ENCODE data around the gene MSANTD3.

Gene MSANTD3

GRCh38 chr9:100473276-100474081 is 46.5 kb downstream of the MSANTD3 start:
- H3K4me3 ChIP-seq (ENCODE audit: low read depth, low read length), result peak overlapping the region; percentile 67
- DNase-seq (ENCODE audit: low read depth), result peak; percentile 31
- no peak for TF ChIP-seq CTCF (conservative IDR thresholded peaks at IDR 0.05; ENCODE audit: low read depth, low read length)

GRCh38 chr9:100474082-100474923 is 47.4 kb downstream of the MSANTD3 start:
- no peak for TF ChIP-seq CTCF (conservative IDR thresholded peaks at IDR 0.05; ENCODE audit: low read depth, low read length)

GRCh38 chr9:100474924-100475276 is 48.0 kb downstream of the MSANTD3 start:
- no peak for DNase-seq (ENCODE audit: low read depth)
- H3K4me3 ChIP-seq (ENCODE audit: low read depth, low read length), result no peak overlapping the region
- TF ChIP-seq CTCF (conservative IDR thresholded peaks at IDR 0.05; ENCODE audit: low read depth, low read length), result no peak

More at GRCh38 chr9:100474082-100474923, 47.4 kb downstream of the MSANTD3 start:
- no peak for DNase-seq (ENCODE audit: low read depth)
- H3K4me3 ChIP-seq (ENCODE audit: low read depth, low read length), result peak overlapping the region; percentile 67

GRCh38 chr9:100477241-100477640 is 50.3 kb downstream of the MSANTD3 start:
- H3K4me3 ChIP-seq (ENCODE audit: low read depth, low read length), result no peak overlapping the region
- TF ChIP-seq CTCF (conservative IDR thresholded peaks at IDR 0.05; ENCODE audit: low read depth, low read length), result no peak
- no peak for DNase-seq (ENCODE audit: low read depth)

GRCh38 chr9:100478192-100478591 is 51.2 kb downstream of the MSANTD3 start:
- no peak for TF ChIP-seq CTCF (conservative IDR thresholded peaks at IDR 0.05; ENCODE audit: low read depth, low read length)
- DNase-seq (ENCODE audit: low read depth), result no peak

GRCh38 chr9:100479820-100480219 is 52.9 kb downstream of the MSANTD3 start:
- no peak for DNase-seq (ENCODE audit: low read depth)
- no peak overlapping the region for H3K4me3 ChIP-seq (ENCODE audit: low read depth, low read length)
- no peak for TF ChIP-seq CTCF (conservative IDR thresholded peaks at IDR 0.05; ENCODE audit: low read depth, low read length)

More at GRCh38 chr9:100478192-100478591, 51.2 kb downstream of the MSANTD3 start:
- H3K4me3 ChIP-seq (ENCODE audit: low read depth, low read length), result no peak overlapping the region
